Gastroesophageal sphincter (tissue), 4 donors: Measurements from ENCODE around the gene NTN3. TPM values are rescaled to one million over a fixed set of nuclear protein-coding genes. Genes with fewer than 3 reads are reported as not detected.

Experiments used
- ATAC-seq: fragments of 150-250 bp; one replicate; pipeline ENCODE4 v1.9.1; 2016; ENCODE audit warnings: mild to moderate bottlenecking, moderate library complexity
- H3K27ac ChIP-seq, 4 donors: fragments of 200-600 bp; sonication (generic) in 3 of 4; 1 replicate in 3 of 4; 2 replicates in 1 of 4; pipeline ENCODE4 v1.5.1; 2016 to 2019
- H3K27me3 ChIP-seq: fragments of 200-600 bp; sonication (generic); one replicate; pipeline ENCODE4 v1.5.1; 2019
- H3K36me3 ChIP-seq, 2 donors: fragments of 200-600 bp; sonication (generic); one replicate each; pipeline ENCODE4 v1.5.1; 2019; ENCODE audit warnings: control low read depth in 1 of 2
- H3K4me1 ChIP-seq, 3 donors: fragments of 200-600 bp; sonication (generic); 1 replicate in 2 of 3; 2 replicates in 1 of 3; pipeline ENCODE4 v1.5.1; 2016 to 2019; ENCODE audit warnings: control low read depth in 2 of 3
- H3K4me3 ChIP-seq, 2 donors: fragments of 200-600 bp; sonication (generic); one replicate each; pipeline ENCODE4 v1.5.1; 2019; ENCODE audit warnings: mild to moderate bottlenecking in 1 of 2, moderate library complexity in 1 of 2
- H3K9me3 ChIP-seq, 3 donors: fragments of 200-600 bp; sonication (generic); one replicate each; pipeline ENCODE4 v1.5.1; 2017 to 2019; ENCODE audit warnings: control low read depth in 2 of 3
- CTCF ChIP-seq, 4 experiments: fragments of 200-600 bp in 2 of 4; fragments of 450-650 bp in 2 of 4; sonication (generic) in 1 of 4; IDR thresholded peaks; one replicate each; pipeline ENCODE4 v1.5.1; 2017 to 2019; ENCODE audit warnings: antibody characterized with exemption in 4 of 4, mild to moderate bottlenecking in 2 of 4, moderate library complexity in 2 of 4
- EP300 ChIP-seq: sonication (generic); formaldehyde crosslinking; IDR thresholded peaks from one replicate; pipeline ENCODE4 v1.6.1; 2017; ENCODE audit warnings: antibody characterized with exemption, mild to moderate bottlenecking
- POLR2A ChIP-seq, 2 donors: fragments of 450-650 bp; IDR thresholded peaks; one replicate each; pipeline ENCODE4 v1.6.1; 2017; ENCODE audit warnings: antibody characterized with exemption in 2 of 2, mild to moderate bottlenecking in 2 of 2, moderate library complexity in 1 of 2
- POLR2AphosphoS5 ChIP-seq: sonication (generic); formaldehyde crosslinking; IDR thresholded peaks from one replicate; pipeline ENCODE4 v1.6.1; 2017; ENCODE audit warnings: antibody characterized with exemption
- WGBS, 2 donors: methylation state at CpG; one replicate each; pipeline ENCODE4 v1.1.5; 2018; ENCODE audit warnings: low coverage in 1 of 2; 5-methylcytosine and 5-hydroxymethylcytosine counted together
- total RNA-seq, 4 donors: library from RNA; depleted of rRNA; stranded (reverse); fragments of >200 nt; gene quantifications; one replicate each; pipeline ENCODE4 v1.1.0, GENCODE V29; 2016

Gene NTN3
- total RNA-seq, 4 donors from 2014 or later: not detected

- Histone ChIP-seq H3K9me3 (no peaks in the 10 kb centered on the region), H3K36me3 (peaks cover 0 to 60% of the 10 kb centered on the region in 2 donors), H3K4me1 (no peaks in the 10 kb centered on the region), H3K4me3 (no peak overlapping the region), H3K27me3 (no peaks in the 10 kb centered on the region), H3K27ac (no peak overlapping the region)
- no peak for ATAC-seq
- TF ChIP-seq POLR2AphosphoS5: no peak
- 75 to 86% methylated on average over 2 to 8 of the region's 9 CpGs for WGBS, 2 donors
These were observed 27.5 kb upstream of the NTN3 start for GRCh38 chr16:2443555-2443954.

GRCh38 chr16:2447920-2448583 is 23.0 kb upstream of the NTN3 start:
- 80 to 94% methylated on average over 2 to 4 of the region's 11 CpGs for WGBS, 2 donors
- TF ChIP-seq POLR2AphosphoS5: no peak
- TF ChIP-seq CTCF (IDR thresholded peaks at IDR 0.05): no peak
- no peak for TF ChIP-seq POLR2A (IDR thresholded peaks at IDR 0.05)
- TF ChIP-seq EP300: no peak
- Histone ChIP-seq H3K4me3 (no peak overlapping the region), H3K9me3 (no peaks in the 10 kb centered on the region), H3K36me3 (peaks cover 0 to 71% of the 10 kb centered on the region in 2 donors), H3K27me3 (no peaks in the 10 kb centered on the region), H3K27ac (no peak overlapping the region), H3K4me1 (no peaks in the 10 kb centered on the region)
- ATAC-seq: no peak

- Histone ChIP-seq H3K4me3 (no peak overlapping the region), H3K36me3 (peaks cover 0 to 77% of the 10 kb centered on the region in 2 donors)
These were observed 22.0 kb upstream of the NTN3 start for GRCh38 chr16:2449118-2449517.

DNA sequence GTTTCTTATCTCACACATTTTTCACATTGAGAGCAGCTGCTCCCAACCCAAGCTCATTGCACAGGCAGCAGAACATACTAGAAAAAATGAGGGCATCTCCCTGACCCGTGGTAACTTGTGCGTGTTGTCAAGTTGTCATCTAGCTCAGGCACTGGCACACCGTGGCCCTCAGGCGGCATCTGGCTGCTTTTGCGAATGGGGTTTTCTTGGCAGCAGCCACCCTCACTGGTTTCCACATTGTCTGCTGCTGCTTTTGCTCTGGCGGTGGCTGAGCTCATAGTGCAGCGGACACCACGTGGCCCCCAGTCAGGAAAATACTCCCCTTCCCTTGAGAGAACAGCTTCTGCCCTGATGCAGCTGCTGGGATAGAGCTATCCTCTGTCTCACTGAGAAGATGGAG is 20.6 kb upstream of the NTN3 start:
- H3K36me3 ChIP-seq: peaks cover 0 to 70% of the 10 kb centered on the region in 2 donors
- H3K27me3 ChIP-seq: no peaks in the 10 kb centered on the region
- no peak overlapping the region for H3K27ac ChIP-seq
- ATAC-seq: no peak
- H3K4me3 ChIP-seq: no peak overlapping the region
- TF ChIP-seq POLR2A (IDR thresholded peaks at IDR 0.05) (no peak), CTCF (IDR thresholded peaks at IDR 0.05) (no peak), POLR2AphosphoS5 (no peak), EP300 (no peak)
- no peaks in the 10 kb centered on the region for H3K4me1 ChIP-seq
- WGBS, 2 donors: 82 to 85% methylated on average over 4 to 5 of the region's 8 CpGs
- no peaks in the 10 kb centered on the region for H3K9me3 ChIP-seq

More at GRCh38 chr16:2449118-2449517, 22.0 kb upstream of the NTN3 start:
- 93% methylated on average over 2 of the region's 25 CpGs; no CpG with 5 or more reads in 1 of the 2 donors for WGBS, 2 donors
- TF ChIP-seq CTCF (IDR thresholded peaks at IDR 0.05): no peak
- no peak for TF ChIP-seq EP300
- TF ChIP-seq POLR2A (IDR thresholded peaks at IDR 0.05): no peak
- TF ChIP-seq POLR2AphosphoS5: no peak
- ATAC-seq: no peak
- Histone ChIP-seq H3K27ac (no peak overlapping the region), H3K4me1 (no peaks in the 10 kb centered on the region), H3K27me3 (no peaks in the 10 kb centered on the region), H3K9me3 (no peaks in the 10 kb centered on the region)

DNA sequence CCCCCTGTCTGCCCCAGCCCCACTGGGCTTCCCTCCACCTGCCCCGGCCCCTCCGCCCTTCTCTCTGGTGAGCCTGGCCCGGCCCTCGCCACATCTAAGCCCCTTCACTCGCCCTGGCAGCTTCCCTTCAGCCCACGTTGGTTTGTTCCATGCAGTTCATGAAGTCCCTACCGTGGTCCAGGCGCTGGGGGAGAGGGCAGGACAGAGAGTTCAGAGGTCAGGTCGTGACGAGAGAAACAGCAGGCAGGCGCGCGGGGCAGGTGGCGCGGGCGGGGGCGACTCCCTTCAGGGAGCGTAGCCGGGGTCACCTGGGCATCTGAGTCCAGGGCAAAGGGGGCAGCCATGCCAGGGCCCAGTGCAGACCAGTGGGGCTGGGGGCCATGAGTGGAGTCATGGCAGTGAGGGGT is 20.1 kb upstream of the NTN3 start:
- WGBS, 2 donors: 89 to 90% methylated on average over 5 to 8 of the region's 19 CpGs
- ATAC-seq: no peak
- TF ChIP-seq EP300 (no peak), POLR2A (IDR thresholded peaks at IDR 0.05) (no peak), CTCF (IDR thresholded peaks at IDR 0.05) (no peak), POLR2AphosphoS5 (no peak)

More for the DNA sequence above, 20.1 kb upstream of the NTN3 start:
- H3K27ac ChIP-seq: no peak overlapping the region
- H3K9me3 ChIP-seq: no peaks in the 10 kb centered on the region
- no peaks in the 10 kb centered on the region for H3K27me3 ChIP-seq
- H3K4me3 ChIP-seq: no peak overlapping the region
- H3K4me1 ChIP-seq: no peaks in the 10 kb centered on the region
- H3K36me3 ChIP-seq: peaks cover 0 to 68% of the 10 kb centered on the region in 2 donors
